Spleen (tissue), 7 donors: ENCODE results near the gene MIEN1.

Experiments
- POLR2A ChIP-seq, 3 donors: fragments of 450-650 bp; IDR thresholded peaks; one replicate each; pipeline ENCODE4 v1.5.1; 2017; ENCODE audit warnings: antibody characterized with exemption in 3 of 3, mild to moderate bottlenecking in 1 of 3
- POLR2AphosphoS5 ChIP-seq, 3 donors: sonication (generic); formaldehyde crosslinking; IDR thresholded peaks; one replicate each; pipeline ENCODE4 v1.5.1; 2017; ENCODE audit warnings: antibody characterized with exemption in 3 of 3
- TF ChIP-seq, protein P1 (sequence below), 11 experiments: fragments of 200-600 bp in 7 of 11; fragments of 450-650 bp in 4 of 11; sonication (generic) in 4 of 11; IDR thresholded peaks in 8 of 11; conservative IDR thresholded peaks in 3 of 11; 1 replicate in 7 of 11; 2 replicates in 4 of 11; pipeline versions ENCODE4 v1.4.0 to v1.8.0; 2016 to 2021; ENCODE audit warnings: antibody characterized with exemption in 11 of 11, inconsistent platforms in 4 of 11, mild to moderate bottlenecking in 1 of 11
- donor health status: DM: no; HTN: no; CAD: no; lungs with moderate emphysema.
- donor health status: DM: no; HTN: no; CAD: no.
- donor health status: DM: no; HTN: no; CAD: no.

DNA sequence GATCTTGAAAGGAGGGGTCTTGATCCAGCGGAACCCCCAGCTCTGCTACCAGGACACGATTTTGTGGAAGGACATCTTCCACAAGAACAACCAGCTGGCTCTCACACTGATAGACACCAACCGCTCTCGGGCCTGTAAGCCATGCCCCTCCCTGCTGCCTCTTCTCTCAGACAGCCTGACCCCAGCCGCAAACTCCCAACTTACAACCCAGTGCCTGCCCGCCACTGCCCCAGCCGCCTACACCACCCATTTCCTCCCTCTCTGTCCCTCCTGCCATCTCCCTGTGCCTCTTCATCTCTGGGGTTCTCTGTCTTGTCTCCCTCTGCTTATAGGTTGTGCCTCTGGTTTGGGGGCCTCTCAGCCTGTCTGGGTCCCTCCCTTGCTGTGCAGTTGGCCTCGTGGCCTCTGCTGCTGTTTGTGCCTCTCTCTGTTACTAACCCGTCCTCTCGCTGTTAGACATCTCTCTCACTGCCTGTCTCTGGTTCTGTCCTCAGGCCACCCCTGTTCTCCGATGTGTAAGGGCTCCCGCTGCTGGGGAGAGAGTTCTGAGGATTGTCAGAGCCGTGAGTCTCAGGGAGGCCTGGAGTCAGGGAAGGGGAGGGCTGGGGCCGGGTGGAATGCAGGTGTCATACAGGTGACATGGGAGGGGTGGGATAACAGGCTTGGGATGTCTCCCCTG lies 20.9 kb downstream of the MIEN1 start:
- TF ChIP-seq, protein P1, sequence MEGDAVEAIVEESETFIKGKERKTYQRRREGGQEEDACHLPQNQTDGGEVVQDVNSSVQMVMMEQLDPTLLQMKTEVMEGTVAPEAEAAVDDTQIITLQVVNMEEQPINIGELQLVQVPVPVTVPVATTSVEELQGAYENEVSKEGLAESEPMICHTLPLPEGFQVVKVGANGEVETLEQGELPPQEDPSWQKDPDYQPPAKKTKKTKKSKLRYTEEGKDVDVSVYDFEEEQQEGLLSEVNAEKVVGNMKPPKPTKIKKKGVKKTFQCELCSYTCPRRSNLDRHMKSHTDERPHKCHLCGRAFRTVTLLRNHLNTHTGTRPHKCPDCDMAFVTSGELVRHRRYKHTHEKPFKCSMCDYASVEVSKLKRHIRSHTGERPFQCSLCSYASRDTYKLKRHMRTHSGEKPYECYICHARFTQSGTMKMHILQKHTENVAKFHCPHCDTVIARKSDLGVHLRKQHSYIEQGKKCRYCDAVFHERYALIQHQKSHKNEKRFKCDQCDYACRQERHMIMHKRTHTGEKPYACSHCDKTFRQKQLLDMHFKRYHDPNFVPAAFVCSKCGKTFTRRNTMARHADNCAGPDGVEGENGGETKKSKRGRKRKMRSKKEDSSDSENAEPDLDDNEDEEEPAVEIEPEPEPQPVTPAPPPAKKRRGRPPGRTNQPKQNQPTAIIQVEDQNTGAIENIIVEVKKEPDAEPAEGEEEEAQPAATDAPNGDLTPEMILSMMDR (IDR thresholded peaks at IDR 0.05 in 8 of 11, conservative IDR thresholded peaks at IDR 0.05 in 3 of 11): no peak
- TF ChIP-seq POLR2AphosphoS5 (IDR thresholded peaks at IDR 0.05) (no peak), POLR2A (IDR thresholded peaks at IDR 0.05) (no peak)
